ENCODE results near the gene MAGEB17.

DNA sequence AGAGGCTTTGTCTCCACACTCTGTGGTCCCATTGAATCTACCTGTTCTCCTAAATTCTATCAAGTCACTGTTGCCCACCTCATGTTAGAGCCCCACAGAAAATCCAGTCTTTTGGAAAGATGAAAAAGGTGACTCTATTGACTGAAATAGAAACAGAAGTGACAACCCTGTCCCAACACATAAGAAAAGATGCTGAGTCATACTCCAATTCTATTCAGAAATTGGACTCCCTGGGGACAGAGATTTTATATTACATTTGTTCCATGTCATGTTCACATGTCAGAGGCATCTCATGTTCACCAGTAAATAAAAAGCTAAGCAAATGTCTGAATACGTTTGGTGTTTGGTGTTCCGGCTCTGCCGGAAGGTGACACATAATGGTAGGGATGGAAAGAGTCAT, 46.9 kb upstream of the MAGEB17 start:
- TF ChIP-seq CTCF (IDR thresholded peaks at IDR 0.05) (no peak), POLR2AphosphoS5 (IDR thresholded peaks at IDR 0.05; ENCODE audit: insufficient read depth in 1 of 2, low read depth in 1 of 2) (no peak), POLR2A (IDR thresholded peaks at IDR 0.05) (no peak)

Data from vagina (tissue), 2 donors.